GM19438 (cell line): ENCODE data around the gene AHDC1.

Experiments used
- ATAC-seq: cut with Tn5 transposase; IDR thresholded peaks from one replicate; pipeline ENCODE4 v1.9.1; 2021; ENCODE audit warnings: low read depth; ENCODE audit not compliant: unreplicated experiment

The AHDC1 gene

GRCh38 chr1:27585684-27586083 lies 18.3 kb downstream of the AHDC1 start:
- no peak for ATAC-seq

- ATAC-seq, result no peak
Measured at GRCh38 chr1:27584453-27584852, 19.5 kb downstream of the AHDC1 start.

- ATAC-seq, result no peak
Measured at GRCh38 chr1:27583479-27583878, 20.5 kb downstream of the AHDC1 start.

DNA sequence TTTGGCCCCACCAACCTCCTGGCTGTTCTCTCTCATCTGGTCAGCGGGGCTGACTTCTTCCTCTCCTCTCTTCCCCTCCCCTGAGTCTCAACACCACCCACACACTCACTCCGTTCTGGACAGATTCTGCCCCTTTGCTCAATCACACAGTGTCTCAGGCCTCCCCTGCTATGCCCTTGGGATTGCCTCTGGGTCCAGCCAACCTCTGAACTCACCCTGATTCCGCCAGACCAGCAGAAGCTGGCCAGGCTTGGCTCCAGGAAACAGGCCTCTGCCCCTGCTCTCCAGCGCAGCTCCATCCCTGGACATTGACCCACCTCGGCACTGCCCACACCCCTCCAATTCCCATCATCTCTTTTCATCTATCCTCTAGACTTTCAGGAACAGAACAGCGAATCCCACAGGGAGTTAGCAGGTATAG lies 22.1 kb downstream of the AHDC1 start:
- no peak for ATAC-seq

DNA sequence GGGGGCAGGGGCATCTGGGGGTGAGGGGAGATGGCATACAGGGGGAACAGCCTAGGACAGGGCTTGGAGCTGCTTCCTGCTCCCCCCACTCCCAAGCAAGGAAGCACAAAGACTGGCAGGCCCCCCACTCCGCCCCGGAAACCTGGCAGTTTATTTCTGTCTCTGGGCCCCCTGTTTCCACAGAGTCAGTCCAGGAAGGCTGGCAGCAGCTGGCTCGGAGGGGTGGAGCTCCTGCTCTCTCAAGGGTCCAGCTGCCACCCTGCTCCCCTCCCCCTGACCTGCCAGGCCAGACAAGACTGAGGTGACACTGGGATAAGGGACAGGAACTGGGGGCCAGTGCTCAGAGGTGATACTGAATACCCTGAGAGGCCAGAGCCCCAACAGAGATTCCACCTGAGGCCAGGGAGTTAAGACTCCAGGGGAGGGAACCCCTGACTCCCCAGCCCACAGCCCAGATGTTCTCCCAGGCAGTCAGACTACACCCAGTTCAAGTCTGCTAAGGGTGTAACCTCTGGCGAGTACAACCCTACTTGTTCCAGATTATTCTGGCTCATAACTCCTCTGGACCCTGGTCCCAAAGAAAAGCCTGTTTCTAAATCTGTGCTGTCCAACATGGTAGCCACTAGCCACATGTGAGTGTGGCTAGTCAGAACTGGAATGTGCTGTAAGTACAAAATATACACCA lies 26.3 kb downstream of the AHDC1 start:
- ATAC-seq, result no peak

DNA sequence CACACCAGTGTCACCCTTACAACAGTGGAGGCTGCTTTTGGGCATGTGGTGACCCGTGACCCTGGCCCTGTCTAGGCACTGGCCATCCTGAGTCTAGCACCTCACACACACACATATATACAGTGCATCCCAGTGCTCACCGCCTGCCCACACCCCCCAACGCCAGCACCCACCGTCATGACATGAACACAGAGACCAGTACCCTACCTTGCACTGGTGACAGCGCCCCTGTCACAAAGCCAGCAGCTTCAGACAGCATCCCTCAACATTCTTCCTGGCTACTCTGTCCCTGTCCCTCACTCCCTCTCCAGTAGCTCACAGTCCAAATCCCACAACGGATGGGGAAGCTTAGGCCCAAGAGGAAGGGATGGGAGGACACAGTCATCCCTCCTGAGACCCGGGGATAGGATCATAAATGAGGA lies 27.1 kb downstream of the AHDC1 start:
- ATAC-seq, result no peak

- no peak for ATAC-seq
Measured at GRCh38 chr1:27575840-27576331, 28.1 kb downstream of the AHDC1 start.

DNA sequence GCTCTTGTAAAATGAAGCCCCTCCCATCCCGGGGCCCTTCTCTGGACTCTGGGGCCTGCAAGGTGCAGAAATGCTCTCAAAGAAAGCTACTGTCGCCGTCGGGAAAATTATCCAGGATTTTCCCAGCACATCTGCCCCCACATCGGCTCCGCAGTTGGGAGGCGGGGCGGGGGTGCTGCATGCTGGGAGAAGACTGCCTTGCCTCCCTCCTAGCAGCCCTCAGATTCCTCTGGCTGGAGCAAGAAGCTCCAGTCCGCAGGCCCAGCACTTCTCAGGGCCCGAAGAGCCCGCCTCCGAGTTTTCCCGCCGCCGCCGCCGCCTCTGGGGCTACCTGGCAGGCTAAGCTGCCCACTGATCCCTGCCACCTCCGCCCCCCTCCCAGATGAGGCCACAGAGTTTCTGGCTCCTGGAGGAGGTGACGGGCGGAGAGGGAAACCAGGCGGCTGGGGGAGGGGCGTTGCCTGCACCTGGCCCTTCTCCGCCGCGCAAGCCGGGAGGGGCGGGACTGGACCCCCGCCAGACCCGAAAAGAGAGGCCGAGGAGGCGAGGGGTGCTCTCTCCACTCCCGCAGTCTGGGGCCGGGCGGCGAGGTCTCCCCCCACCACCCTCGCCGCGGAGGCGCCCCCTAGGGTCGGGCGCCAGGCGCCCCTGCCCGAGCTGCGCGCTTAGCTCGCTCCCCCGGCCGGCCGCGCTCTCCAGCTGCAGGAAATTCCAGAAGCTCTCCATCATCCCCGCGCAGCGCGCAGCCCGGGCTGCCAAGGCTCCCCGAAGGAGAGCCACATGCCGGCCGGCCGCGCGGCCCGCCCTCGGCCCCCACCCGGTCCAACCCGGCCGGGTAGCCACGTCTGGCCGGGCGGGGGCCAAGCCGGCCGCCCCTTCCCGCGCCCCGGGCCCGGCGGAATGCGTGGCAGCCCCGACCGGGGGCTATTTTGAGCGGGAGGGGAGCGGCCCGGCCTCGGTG lies 28.8 kb downstream of the AHDC1 start:
- no peak for ATAC-seq

DNA sequence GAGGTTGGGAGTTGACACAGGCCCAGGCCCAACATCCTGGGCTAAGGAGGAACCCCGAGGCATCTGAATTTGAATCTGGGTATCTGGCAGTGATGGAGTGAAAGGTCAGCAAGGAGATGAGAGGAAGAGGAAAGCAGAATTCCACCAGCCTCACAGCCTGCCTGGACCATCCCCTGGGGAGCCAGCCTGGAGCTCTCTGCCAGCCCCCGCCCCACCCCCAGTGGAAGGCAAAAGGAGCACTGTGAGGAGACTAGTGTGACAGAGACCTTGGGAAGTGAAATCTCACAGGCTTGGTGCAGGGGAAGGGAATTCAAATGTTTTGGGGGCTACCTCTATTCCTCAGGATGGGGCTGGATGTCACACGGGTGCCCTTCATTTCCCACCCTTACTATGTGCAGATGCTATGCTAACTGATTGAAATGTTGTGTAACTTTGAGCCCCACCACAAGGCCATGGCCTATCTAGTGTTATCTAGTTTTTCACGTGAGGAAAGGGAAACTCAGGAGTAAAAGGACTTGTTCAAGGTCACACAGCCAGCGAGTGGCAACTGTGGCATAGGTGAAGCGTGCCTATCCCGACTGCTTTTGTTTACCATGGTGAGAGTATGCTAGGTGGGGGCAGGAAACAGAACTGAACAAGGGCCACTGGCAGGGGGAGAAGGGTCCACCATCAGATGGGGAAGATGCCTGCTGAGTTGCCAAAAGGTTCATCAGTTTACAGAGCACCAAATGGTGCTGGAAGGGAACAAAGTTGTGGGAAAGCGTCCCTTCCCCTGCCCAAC lies 29.8 kb downstream of the AHDC1 start:
- ATAC-seq, result no peak

DNA sequence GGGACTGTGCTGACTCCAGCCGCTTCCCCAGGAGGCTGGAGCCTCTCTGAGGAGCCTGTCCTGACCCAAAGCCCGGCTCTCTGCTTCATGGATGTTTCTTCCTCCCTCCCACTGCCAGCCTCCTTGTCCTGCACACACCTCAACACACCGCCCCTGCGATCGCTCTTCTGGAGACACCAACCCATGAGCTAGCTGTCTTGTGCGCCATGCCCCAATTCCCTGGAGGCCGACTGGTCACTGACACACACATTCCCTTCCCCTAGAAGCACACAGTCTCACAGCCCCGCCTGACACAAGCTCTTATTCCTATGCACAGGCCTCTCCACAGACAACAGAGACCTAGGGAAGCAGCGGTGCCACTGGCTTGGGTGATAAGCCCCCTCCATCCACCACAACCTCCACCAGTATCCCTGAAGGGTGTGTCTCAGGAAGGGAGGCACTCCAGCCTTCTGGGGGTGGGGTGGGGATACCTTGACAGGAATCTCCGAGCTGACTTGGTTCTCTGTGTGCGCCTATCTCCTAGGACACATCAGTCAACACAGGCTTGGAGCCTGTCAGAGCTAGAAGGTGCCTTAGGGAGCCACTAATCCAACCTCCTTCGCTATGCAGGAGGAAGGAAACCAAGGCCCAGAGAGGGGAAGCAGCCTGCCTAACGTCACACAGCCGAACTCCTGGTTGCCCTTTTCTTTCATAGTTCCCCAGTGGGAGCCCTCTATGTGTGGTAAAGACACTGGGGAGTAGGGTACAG lies 31.1 kb downstream of the AHDC1 start:
- ATAC-seq, result no peak

GRCh38 chr1:27572019-27572678 lies 31.8 kb downstream of the AHDC1 start:
- no peak for ATAC-seq

- ATAC-seq, result no peak
Measured at GRCh38 chr1:27571439-27572018, 32.4 kb downstream of the AHDC1 start.

DNA sequence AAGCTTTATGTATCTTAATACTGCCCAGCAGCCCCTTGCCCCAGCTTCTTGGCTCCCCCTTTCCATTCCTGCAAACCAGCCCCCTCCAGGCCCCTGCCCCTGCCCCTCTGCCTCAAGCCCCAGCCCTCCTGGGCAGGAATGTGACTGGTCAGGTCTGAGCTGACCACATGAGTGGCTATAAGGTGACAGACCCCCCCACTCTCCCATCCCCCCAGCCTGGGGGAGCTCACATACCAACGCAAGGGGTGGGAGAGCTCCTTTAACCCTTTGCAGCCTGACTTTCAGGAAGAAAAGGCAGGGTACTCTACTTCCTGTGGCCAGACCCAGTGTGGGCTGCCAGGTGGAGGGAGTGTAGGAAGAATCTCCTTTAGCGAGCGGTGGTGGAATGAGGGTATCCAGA lies 33.2 kb downstream of the AHDC1 start:
- no peak for ATAC-seq

- no peak for ATAC-seq
Measured at GRCh38 chr1:27570356-27570755, 33.6 kb downstream of the AHDC1 start.

- ATAC-seq, result no peak
Measured at GRCh38 chr1:27569506-27570291, 34.2 kb downstream of the AHDC1 start.

DNA sequence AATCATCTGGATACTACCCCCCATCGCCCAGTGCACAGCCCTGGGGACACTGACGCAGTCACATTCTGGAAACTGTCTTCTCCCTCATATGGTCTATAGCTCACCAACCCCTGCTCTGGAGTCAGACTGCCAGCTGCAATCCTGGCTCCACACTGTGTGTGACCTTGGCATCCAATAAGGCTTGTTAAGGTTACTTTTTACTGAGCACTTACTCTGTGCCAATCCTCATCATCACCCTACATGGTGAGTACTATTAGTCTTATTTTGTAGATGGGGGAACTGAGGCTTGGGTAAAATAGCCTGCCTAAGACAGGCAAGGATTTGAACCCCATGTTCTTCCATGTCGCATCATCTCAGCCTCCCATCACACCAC lies 34.9 kb downstream of the AHDC1 start:
- no peak for ATAC-seq

DNA sequence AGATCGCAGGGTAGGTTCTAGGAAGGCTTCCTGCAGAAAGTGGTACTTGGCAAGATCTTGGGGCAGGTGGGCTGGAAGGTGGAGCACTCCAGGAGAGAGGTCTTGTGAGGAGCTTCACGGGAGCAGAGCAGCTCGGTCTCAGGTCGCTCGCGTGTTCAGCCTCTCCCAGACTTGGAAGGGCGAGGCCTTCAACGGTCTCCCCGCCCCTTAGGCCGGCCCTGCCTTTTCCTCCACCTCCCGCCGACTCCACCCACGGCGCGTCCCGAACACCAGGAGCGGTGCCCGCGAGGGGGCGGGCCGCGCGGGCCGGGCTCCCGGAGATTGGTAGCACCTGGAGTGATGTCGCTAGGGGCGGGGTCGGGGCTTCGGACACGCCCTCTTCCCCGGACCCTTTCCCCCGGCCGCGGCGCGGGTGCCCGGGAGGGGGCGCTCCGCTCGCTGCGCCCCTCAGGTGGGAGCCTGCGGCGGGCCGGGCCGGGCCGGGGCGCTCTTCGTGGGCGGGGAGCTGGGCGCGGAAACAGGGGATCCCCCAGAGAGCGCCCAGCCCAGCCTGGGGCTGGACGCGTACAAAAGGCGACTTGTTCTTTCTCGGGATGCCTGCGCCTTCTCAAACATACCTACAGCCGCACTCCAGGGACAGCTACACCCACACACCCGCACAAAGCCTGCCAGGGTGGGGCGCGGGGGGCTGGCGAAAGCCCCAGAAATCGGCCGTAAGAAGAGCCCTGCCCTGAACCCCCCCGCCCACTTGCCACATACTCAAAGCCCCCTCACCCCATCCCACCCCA lies 35.5 kb downstream of the AHDC1 start:
- ATAC-seq, result peak; percentile 91

- no peak for ATAC-seq
Measured at GRCh38 chr1:27567971-27568299, 36.0 kb downstream of the AHDC1 start.
